Mammary epithelial cell (primary cell): ENCODE data around the gene ALK.

Experiments used
- EZH2 ChIP-seq: IDR thresholded peaks from 2 replicates; pipeline ENCODE4 v1.6.1; 2012; ENCODE audit warnings: low read length, inconsistent platforms, borderline replicate concordance
- TF ChIP-seq, protein P1 (sequence below), 2 donors: IDR thresholded peaks in 1 of 2; conservative IDR thresholded peaks in 1 of 2; 2 replicates each; pipeline ENCODE4 v1.5.1; 2011 to 2012; ENCODE audit warnings: inconsistent platforms in 2 of 2, low read length in 2 of 2, mild to moderate bottlenecking in 2 of 2, control low read depth in 1 of 2, low read depth in 1 of 2; ENCODE audit not compliant: insufficient read depth in 1 of 2; ENCODE audit errors: extremely low read depth in 1 of 2

DNA sequence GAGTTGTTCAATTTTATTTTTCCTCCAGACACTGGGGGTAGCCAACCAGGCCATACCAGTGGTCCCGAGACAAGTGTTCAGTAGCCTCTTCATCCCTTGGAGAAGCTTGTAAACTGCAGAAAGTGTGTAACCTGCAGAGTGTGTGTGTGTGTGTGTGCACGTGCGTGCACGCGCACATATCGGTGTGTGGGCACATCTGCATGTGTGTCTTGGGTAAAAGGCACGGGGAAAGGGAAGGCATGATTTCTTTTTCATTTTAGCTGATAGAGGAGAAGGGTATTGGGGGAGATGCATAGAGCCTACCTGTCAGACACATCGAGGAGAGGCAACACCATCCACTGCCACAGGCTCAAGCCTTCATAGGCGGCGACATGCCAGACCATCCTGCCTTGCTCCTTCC is 624.8 kb downstream of the ALK start:
- TF ChIP-seq, protein P1, sequence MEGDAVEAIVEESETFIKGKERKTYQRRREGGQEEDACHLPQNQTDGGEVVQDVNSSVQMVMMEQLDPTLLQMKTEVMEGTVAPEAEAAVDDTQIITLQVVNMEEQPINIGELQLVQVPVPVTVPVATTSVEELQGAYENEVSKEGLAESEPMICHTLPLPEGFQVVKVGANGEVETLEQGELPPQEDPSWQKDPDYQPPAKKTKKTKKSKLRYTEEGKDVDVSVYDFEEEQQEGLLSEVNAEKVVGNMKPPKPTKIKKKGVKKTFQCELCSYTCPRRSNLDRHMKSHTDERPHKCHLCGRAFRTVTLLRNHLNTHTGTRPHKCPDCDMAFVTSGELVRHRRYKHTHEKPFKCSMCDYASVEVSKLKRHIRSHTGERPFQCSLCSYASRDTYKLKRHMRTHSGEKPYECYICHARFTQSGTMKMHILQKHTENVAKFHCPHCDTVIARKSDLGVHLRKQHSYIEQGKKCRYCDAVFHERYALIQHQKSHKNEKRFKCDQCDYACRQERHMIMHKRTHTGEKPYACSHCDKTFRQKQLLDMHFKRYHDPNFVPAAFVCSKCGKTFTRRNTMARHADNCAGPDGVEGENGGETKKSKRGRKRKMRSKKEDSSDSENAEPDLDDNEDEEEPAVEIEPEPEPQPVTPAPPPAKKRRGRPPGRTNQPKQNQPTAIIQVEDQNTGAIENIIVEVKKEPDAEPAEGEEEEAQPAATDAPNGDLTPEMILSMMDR (conservative IDR thresholded peaks at IDR 0.05 in 1 of 2, IDR thresholded peaks at IDR 0.05 in 1 of 2; ENCODE audit: extremely low read depth in 1 of 2, insufficient read depth in 1 of 2, low read depth in 1 of 2, low read length in 2 of 2): no peak
- no peak for TF ChIP-seq EZH2
